OCI-LY3 (cell line): Measurements from ENCODE around the gene GLIS1.

Experiments
- H2AFZ ChIP-seq: fragments of 200-600, 300-600 bp; shearing (Covaris generic); 2 replicates; pipeline ENCODE4 v1.6.0; 2014; ENCODE audit warnings: antibody characterized with exemption, low read depth, low read length
- H3K27ac ChIP-seq: fragments of 200-600, 300-600 bp; sonication (generic); 2 replicates; pipeline ENCODE4 v1.5.1; 2014; ENCODE audit warnings: mild to moderate bottlenecking, low read length, moderate library complexity, mixed read lengths
- H3K27me3 ChIP-seq: fragments of 200-600, 300-600 bp; sonication (generic); 2 replicates; pipeline ENCODE4 v1.6.1; 2014; ENCODE audit warnings: low read depth, low read length, mixed read lengths
- H3K36me3 ChIP-seq: fragments of 200-600, 300-600 bp; sonication (generic); replicated peaks from 2 replicates; pipeline ENCODE3; 2014; ENCODE audit warnings: low read depth, low read length, mixed read lengths
- H3K4me1 ChIP-seq: fragments of 300-600, 200-600 bp; sonication (generic); 2 replicates; pipeline ENCODE4 v1.6.1; 2014; ENCODE audit warnings: low read length, mixed read lengths
- H3K4me2 ChIP-seq: fragments of 200-600, 300-600 bp; sonication (generic); 2 replicates; pipeline ENCODE4 v1.6.1; 2014; ENCODE audit warnings: low read length, mixed read lengths
- H3K4me3 ChIP-seq: fragments of 300-600, 200-600 bp; sonication (generic); 2 replicates; pipeline ENCODE4 v1.5.1; 2014; ENCODE audit warnings: antibody characterized with exemption, mild to moderate bottlenecking, low read length, moderate library complexity
- H3K79me2 ChIP-seq: fragments of 300-600, 200-600 bp; shearing (Covaris generic); 2 replicates; pipeline ENCODE4 v1.6.1; 2014; ENCODE audit warnings: mild to moderate bottlenecking, low read length, mixed read lengths
- H3K9ac ChIP-seq: fragments of 300-600, 200-600 bp; shearing (Covaris generic); 2 replicates; pipeline ENCODE4 v1.6.0; 2014; ENCODE audit warnings: mild to moderate bottlenecking, low read length, moderate library complexity
- H3K9me3 ChIP-seq: fragments of 200-600, 300-600 bp; shearing (Covaris generic); 2 replicates; pipeline ENCODE4 v1.6.1; 2014; ENCODE audit warnings: low read length, mixed read lengths; ENCODE audit not compliant: insufficient read depth
- H4K20me1 ChIP-seq: fragments of 200-600, 300-600 bp; sonication (generic); 2 replicates; pipeline ENCODE4 v1.6.1; 2016; ENCODE audit warnings: low read length, mixed read lengths; ENCODE audit not compliant: insufficient read depth
- EZH2phosphoT487 ChIP-seq: fragments of 200-600 bp; shearing (Covaris generic); IDR thresholded peaks from 2 replicates; pipeline ENCODE4 v1.6.1; 2018; ENCODE audit warnings: antibody characterized with exemption, mixed run types, low read depth
- TF ChIP-seq, protein P1 (sequence below): fragments of 200-600, 300-600 bp; sonication (generic); IDR thresholded peaks from 2 replicates; pipeline ENCODE4 v1.5.1; 2014; ENCODE audit warnings: antibody characterized with exemption, low read length, low read depth

Gene GLIS1

DNA sequence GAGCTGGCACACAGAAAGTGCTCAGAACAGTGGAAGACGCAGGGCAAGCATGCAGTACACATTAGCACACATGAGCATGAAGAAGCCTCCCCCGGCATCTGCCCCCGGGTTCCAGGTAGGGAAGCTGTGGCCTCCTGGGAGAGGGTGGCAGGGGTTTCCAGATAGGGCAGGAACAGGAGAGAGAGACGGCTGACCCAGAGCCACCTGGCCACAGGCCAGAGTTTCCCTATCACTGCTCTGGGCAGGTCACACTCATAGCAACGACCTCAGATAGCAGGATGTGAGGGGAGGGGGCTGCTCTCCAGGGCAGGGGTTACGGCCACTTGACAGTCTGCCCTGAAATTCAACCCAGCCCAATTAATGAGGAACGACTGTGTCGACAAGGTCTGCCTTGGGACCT is 36.6 kb downstream of the GLIS1 start:
- no peaks in the 10 kb centered on the region for H3K4me1 ChIP-seq
- no peak overlapping the region for H2AFZ ChIP-seq
- no peaks in the 10 kb centered on the region for H3K27me3 ChIP-seq
- TF ChIP-seq, protein P1, sequence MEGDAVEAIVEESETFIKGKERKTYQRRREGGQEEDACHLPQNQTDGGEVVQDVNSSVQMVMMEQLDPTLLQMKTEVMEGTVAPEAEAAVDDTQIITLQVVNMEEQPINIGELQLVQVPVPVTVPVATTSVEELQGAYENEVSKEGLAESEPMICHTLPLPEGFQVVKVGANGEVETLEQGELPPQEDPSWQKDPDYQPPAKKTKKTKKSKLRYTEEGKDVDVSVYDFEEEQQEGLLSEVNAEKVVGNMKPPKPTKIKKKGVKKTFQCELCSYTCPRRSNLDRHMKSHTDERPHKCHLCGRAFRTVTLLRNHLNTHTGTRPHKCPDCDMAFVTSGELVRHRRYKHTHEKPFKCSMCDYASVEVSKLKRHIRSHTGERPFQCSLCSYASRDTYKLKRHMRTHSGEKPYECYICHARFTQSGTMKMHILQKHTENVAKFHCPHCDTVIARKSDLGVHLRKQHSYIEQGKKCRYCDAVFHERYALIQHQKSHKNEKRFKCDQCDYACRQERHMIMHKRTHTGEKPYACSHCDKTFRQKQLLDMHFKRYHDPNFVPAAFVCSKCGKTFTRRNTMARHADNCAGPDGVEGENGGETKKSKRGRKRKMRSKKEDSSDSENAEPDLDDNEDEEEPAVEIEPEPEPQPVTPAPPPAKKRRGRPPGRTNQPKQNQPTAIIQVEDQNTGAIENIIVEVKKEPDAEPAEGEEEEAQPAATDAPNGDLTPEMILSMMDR, result no peak
- TF ChIP-seq EZH2phosphoT487, result no peak
- H3K4me2 ChIP-seq, result no peak overlapping the region
- H3K79me2 ChIP-seq, result no peaks in the 10 kb centered on the region
- no peaks in the 10 kb centered on the region for H3K9me3 ChIP-seq
- H3K9ac ChIP-seq, result no peak overlapping the region
- H3K27ac ChIP-seq, result no peak overlapping the region
- H3K4me3 ChIP-seq, result no peak overlapping the region
- no peaks in the 10 kb centered on the region for H3K36me3 ChIP-seq
- no peaks in the 10 kb centered on the region for H4K20me1 ChIP-seq

DNA sequence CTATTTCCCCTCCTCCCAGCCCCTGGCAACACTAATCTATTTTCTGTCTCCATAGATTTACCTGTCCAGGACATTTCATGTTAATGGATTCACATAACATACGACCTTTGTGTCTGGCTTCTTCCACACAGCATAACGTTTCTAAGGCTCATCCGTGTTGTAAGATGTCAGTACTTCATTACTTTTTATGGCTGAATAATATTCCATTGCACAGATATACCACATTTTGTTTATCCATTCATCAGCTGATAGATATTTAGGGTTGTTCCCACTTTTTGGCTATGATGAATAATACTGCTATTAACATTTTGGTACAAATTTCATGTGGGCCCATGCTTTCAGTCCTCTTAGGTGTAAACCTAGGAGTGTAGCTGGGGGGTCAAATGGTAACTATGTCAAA is 38.2 kb downstream of the GLIS1 start:
- H3K36me3 ChIP-seq, result no peaks in the 10 kb centered on the region
- no peaks in the 10 kb centered on the region for H3K9me3 ChIP-seq
- H4K20me1 ChIP-seq, result no peaks in the 10 kb centered on the region
- H3K9ac ChIP-seq, result no peak overlapping the region
- no peaks in the 10 kb centered on the region for H3K79me2 ChIP-seq
- no peak overlapping the region for H3K4me2 ChIP-seq
- no peaks in the 10 kb centered on the region for H3K27me3 ChIP-seq
- H2AFZ ChIP-seq, result no peak overlapping the region
- TF ChIP-seq, protein P1, result no peak
- no peak for TF ChIP-seq EZH2phosphoT487
- no peak overlapping the region for H3K4me3 ChIP-seq
- H3K4me1 ChIP-seq, result no peaks in the 10 kb centered on the region
- H3K27ac ChIP-seq, result no peak overlapping the region

DNA sequence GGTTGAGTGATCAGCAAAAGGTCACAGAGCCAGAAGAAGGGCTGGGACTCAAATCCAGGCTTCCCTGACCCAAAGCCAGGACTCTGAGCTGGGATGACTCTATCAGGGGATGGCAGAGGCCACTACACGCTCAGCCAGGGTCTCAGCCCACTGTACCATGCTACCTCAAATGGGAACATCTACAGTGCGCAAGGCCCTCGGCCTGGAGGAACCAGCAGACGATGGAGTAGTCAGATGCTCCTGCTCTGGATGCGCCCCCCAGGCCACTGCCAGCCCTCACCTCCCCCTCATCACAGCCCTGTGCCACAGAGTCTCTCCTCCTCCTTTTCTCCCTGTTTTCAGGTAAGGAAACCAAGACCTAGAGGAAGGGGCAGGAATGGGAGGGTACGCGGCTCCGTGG is 39.0 kb downstream of the GLIS1 start:
- Histone ChIP-seq H4K20me1 (no peaks in the 10 kb centered on the region), H3K4me3 (no peak overlapping the region), H3K27ac (no peak overlapping the region), H3K79me2 (no peaks in the 10 kb centered on the region), H3K36me3 (no peaks in the 10 kb centered on the region), H3K4me1 (no peaks in the 10 kb centered on the region), H2AFZ (no peak overlapping the region), H3K27me3 (no peaks in the 10 kb centered on the region), H3K9ac (no peak overlapping the region), H3K9me3 (no peaks in the 10 kb centered on the region), H3K4me2 (no peak overlapping the region)
- TF ChIP-seq EZH2phosphoT487, result no peak
- TF ChIP-seq, protein P1, result no peak

DNA sequence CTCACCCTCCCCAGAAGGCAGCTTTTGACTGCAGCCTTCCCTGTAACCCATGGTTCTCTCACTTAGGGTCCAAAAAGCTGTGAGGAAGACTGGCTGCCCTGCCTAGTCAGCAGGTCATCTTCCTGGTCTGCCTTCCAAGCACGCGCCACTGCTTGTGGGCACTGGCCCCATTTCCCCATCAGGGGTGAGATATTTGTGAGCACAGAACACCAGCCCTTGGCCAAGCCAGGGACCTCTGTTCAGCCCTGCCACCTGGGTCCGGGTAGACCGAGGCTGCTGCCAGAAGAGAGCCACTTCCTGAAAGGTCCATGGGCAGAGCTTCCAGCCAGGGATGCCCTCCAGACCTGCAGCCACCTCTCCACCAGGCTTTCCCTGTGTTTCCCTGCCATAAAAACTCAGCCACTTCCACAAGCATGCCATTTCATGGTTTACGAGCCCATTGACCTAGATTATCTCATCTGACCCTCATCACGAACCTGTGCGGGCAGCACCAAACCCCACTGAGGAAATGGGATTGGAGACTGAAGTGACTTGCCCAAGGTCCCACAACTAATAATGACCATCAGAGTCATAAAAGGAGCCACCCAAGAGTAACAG is 40.5 kb downstream of the GLIS1 start:
- Histone ChIP-seq H3K27ac (no peak overlapping the region), H3K79me2 (no peaks in the 10 kb centered on the region), H3K9ac (no peak overlapping the region), H3K4me3 (no peak overlapping the region), H3K4me2 (no peak overlapping the region), H3K27me3 (no peaks in the 10 kb centered on the region), H2AFZ (no peak overlapping the region), H3K4me1 (no peaks in the 10 kb centered on the region), H3K9me3 (no peaks in the 10 kb centered on the region), H3K36me3 (no peaks in the 10 kb centered on the region), H4K20me1 (no peaks in the 10 kb centered on the region)
- no peak for TF ChIP-seq EZH2phosphoT487
- TF ChIP-seq, protein P1, result no peak
